RWPE1 (cell line): ENCODE measurements around the gene PHACTR4.
"Not testable (repeated sequence)": the region's sequence is repeated elsewhere in the genome, so short reads cannot be mapped to it uniquely, and the experiment has no call there.

ENCODE experiments used
- CTCF ChIA-PET: fragments of 350-600 bp; sonication (Branson Sonifier 250); formaldehyde crosslinking; extraction: SDS; loops from one replicate; lab custom pipeline; 2021; lab: Yijun Ruan, JAX
- POLR2A ChIA-PET: fragments of 400-600 bp; formaldehyde crosslinking; extraction: SDS; loops from one replicate; lab custom pipeline; 2020; ENCODE audit warnings: antibody characterized with exemption; ENCODE audit not compliant: low non-redundant PET; lab: Yijun Ruan, JAX
- DNase-seq: peaks from one replicate; pipeline ENCODE4 v3.0.0; 2012; ENCODE audit warnings: low spot score
- H3K27ac ChIP-seq: fragments of 450-650 bp; 2 replicates; pipeline ENCODE4 v1.5.1; 2017
- TF ChIP-seq, protein P1 (sequence below): fragments of 450-650 bp; conservative IDR thresholded peaks from 2 replicates; pipeline ENCODE4 v1.5.1; 2017; ENCODE audit warnings: low read depth, mild to moderate bottlenecking

The PHACTR4 gene

DNA sequence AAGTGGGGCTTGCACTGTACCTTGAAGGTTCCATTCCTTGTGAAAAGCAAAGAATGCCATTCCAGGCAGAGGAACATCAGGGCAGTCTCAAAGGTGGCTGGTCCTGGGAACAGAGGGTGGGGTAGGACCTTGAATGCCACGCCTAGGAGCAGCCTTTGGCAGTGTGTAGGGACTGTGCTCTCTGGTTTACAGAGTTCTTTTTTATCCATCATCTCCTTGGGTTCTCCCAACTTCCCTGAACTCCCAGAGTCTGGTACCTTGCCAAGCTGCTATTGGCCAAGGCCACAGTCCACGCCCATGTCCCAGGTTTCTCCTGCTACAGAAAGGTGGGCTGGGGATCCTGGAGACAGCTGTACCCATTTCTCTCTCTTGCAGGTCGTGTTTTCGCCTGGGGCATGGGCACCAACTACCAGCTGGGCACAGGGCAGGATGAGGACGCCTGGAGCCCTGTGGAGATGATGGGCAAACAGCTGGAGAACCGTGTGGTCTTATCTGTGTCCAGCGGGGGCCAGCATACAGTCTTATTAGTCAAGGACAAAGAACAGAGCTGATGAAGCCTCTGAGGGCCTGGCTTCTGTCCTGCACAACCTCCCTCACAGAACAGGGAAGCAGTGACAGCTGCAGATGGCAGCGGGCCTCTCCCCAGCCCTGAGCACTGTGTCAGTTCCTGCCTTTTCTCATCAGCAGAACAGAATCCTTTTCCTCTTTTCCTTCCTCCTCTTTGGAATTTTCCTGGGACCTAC, 168.1 kb downstream of the PHACTR4 start:
- TF ChIP-seq, protein P1, sequence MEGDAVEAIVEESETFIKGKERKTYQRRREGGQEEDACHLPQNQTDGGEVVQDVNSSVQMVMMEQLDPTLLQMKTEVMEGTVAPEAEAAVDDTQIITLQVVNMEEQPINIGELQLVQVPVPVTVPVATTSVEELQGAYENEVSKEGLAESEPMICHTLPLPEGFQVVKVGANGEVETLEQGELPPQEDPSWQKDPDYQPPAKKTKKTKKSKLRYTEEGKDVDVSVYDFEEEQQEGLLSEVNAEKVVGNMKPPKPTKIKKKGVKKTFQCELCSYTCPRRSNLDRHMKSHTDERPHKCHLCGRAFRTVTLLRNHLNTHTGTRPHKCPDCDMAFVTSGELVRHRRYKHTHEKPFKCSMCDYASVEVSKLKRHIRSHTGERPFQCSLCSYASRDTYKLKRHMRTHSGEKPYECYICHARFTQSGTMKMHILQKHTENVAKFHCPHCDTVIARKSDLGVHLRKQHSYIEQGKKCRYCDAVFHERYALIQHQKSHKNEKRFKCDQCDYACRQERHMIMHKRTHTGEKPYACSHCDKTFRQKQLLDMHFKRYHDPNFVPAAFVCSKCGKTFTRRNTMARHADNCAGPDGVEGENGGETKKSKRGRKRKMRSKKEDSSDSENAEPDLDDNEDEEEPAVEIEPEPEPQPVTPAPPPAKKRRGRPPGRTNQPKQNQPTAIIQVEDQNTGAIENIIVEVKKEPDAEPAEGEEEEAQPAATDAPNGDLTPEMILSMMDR = no peak
- H3K27ac ChIP-seq = peak overlapping the region; percentile 52
- DNase-seq = no peak
- ChIA-PET CTCF (no interaction called here), POLR2A (no interaction called here)

DNA sequence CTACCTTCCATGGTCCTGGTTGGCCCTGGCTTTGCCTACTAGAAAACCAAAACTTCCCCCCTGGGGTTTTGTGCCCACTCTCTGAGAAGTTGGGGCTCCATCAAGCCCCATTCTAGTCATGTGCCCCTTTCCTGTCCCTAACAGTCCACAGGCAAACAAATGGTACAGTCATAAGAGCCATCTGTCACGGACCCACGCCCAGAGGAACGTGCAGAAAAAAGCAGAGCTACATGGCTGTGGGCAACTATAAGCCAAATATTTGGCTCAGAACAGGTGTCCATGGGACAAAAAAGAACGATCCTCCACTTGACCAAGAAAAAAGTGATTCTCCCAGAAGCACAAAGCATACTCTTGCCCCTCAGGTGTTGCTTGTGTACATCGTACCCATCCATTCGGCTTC, 168.7 kb downstream of the PHACTR4 start:
- TF ChIP-seq, protein P1 = no peak
- CTCF ChIA-PET = no interaction called here
- no peak for DNase-seq
- peak overlapping the region; percentile 52 for H3K27ac ChIP-seq
- POLR2A ChIA-PET = no interaction called here

DNA sequence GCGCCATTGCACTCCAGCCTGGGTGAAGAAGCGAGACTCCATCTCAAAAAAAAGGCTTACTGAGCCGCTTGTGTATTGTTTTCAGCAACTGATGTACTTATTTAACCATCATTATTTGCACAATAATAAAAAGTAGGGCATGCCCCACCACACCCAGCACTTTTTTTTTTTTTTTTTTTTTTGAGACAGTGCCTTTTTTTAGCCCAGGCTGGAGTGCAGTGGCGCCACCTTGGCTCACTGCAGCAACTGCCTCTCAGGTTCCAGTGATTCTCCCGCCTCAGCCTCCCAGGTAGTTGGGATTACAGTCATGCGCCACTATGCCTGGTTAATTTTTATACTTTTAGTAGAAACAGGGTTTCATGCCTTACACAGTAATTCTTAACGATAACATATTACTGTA, 171.1 kb downstream of the PHACTR4 start:
- H3K27ac ChIP-seq = peak overlapping the region; percentile 5
- CTCF ChIA-PET = interaction anchor here (0.6 kb wide), 1 partner anchor 55 kb away, joined by 3 read pairs; no protein-coding TSS in a partner anchor
- TF ChIP-seq, protein P1 = 0 out of 2 replicates have a peak, but pooled peaks have one; percentile 7
- DNase-seq = no peak
- POLR2A ChIA-PET = no interaction called here

DNA sequence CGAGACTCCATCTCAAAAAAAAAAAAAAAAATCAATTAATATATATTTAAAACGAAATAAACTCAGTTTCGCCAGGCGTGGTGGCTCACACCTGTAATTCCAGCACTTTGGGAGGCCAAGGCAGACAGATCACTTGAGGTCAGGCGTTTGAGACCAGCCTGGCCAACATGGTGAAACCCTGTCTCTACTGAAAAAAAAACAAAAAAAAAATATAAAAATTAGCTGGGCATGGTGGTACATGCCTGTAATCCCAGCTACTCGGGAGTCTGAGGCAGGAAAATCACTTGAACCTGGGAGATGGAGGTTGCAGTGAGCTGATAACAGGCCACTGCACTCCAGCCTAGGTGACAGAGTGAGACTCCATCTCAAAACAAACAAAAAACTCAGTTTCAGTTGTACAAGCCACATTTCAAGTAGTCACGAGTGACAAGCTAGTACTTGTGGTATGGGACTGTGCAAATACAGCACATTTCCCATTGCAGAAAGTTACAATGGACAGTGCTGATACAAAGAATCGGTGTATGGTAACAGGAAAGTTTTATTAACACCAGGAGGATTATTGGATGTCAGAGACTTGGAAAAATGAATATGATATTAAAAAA, 172.0 kb downstream of the PHACTR4 start:
- CTCF ChIA-PET = interaction anchor here (0.6 kb wide), 1 partner anchor 54 kb away, joined by 3 read pairs; no protein-coding TSS in a partner anchor
- DNase-seq, POLR2A ChIA-PET: not testable (repeated sequence)
- peak overlapping the region; percentile 33 for H3K27ac ChIP-seq

DNA sequence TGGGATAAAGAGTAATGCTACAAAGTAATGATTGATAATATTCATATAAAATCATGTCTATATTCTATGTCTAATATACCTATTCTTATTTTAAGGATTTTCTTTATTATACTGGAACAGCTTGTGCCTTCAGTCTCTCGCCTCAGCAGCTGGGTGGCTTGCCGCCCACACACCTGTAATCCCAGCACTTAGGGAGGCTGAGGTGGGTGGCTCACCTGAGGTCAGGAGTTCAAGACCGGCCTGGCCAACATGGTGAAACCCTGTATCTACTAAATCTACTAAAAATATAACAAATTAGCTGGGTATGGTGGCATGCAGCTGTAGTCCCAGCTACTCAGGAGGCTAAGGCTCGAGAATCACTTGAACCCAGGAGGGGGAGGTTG, 175.7 kb downstream of the PHACTR4 start:
- TF ChIP-seq, protein P1 = no peak
- CTCF ChIA-PET = no interaction called here
- no peak overlapping the region for H3K27ac ChIP-seq
- POLR2A ChIA-PET = interaction anchor here (0.7 kb wide), 1 partner anchor 35 kb away, joined by 3 read pairs; no protein-coding TSS in a partner anchor
- DNase-seq = no peak

DNA sequence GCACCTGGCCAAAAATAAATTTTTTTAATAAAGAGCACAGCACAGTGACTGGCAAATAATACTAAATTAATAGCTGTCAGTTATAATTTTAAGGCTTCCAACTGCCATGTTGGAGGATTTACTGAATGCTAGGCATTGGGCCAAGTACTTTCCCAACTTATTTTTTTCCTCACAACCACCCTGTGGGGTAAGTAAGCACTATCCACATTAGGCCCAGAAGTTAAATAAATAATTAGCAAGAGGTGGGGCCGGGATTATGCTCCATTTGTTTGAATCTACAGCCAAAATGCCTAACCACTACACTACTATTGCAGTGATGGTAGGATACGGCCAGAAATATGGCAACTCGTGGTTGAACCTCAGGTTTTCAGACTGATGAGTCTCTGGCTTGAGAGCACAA, 178.8 kb downstream of the PHACTR4 start:
- CTCF ChIA-PET = interaction anchor here (0.6 kb wide), 1 partner anchor 452 kb away, joined by 4 read pairs; no protein-coding TSS in a partner anchor

More for the DNA sequence above, 178.8 kb downstream of the PHACTR4 start:
- POLR2A ChIA-PET = no interaction called here
- TF ChIP-seq, protein P1 = no peak
- DNase-seq = no peak
- H3K27ac ChIP-seq = no peak overlapping the region
